Testis (tissue), 2 donors: ENCODE data around the gene STX1B.

Experiments
- POLR2A ChIP-seq: fragments of 450-650 bp; IDR thresholded peaks from one replicate; pipeline ENCODE4 v1.6.1; 2017; ENCODE audit warnings: antibody characterized with exemption, mild to moderate bottlenecking, moderate library complexity
- TF ChIP-seq, protein P1 (sequence below), 3 experiments: fragments of 450-650 bp in 2 of 3; fragments of 200-600 bp in 1 of 3; sonication (generic) in 1 of 3; IDR thresholded peaks; one replicate each; pipeline ENCODE4 v1.5.1; 2016 to 2019; ENCODE audit warnings: antibody characterized with exemption in 3 of 3, mild to moderate bottlenecking in 2 of 3, moderate library complexity in 1 of 3

DNA sequence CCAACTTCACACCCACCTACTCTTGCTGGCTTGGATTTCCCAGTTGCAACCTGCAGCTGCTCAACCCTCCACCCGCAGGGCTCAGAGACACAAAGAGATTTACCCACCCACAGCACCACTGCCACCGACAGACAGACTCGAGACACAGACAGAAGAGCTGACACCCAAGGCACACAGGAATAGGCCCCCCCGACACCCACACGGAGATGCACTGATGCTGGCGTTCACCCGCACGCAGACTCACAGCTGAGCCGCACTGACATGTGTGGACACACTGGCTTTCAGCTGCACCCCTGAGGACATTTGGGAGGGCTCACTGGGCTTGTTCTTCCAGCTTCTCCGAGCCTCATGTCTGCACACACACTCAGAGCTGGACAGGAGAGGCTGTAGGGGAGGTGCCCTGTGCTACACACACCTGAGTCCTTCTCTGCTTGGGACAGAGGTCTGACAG is 8.2 kb downstream of the STX1B start:
- TF ChIP-seq POLR2A = no peak
- TF ChIP-seq, protein P1, sequence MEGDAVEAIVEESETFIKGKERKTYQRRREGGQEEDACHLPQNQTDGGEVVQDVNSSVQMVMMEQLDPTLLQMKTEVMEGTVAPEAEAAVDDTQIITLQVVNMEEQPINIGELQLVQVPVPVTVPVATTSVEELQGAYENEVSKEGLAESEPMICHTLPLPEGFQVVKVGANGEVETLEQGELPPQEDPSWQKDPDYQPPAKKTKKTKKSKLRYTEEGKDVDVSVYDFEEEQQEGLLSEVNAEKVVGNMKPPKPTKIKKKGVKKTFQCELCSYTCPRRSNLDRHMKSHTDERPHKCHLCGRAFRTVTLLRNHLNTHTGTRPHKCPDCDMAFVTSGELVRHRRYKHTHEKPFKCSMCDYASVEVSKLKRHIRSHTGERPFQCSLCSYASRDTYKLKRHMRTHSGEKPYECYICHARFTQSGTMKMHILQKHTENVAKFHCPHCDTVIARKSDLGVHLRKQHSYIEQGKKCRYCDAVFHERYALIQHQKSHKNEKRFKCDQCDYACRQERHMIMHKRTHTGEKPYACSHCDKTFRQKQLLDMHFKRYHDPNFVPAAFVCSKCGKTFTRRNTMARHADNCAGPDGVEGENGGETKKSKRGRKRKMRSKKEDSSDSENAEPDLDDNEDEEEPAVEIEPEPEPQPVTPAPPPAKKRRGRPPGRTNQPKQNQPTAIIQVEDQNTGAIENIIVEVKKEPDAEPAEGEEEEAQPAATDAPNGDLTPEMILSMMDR (IDR thresholded peaks at IDR 0.05) = no peak
